ENCODE results near the gene IL17RB. TPM values are rescaled to one million over a fixed set of nuclear protein-coding genes. Genes with fewer than 3 reads are reported as not detected.

The IL17RB gene
- total RNA-seq, 2 donors from 2014 or later = 6.2 to 8.4 TPM

DNA sequence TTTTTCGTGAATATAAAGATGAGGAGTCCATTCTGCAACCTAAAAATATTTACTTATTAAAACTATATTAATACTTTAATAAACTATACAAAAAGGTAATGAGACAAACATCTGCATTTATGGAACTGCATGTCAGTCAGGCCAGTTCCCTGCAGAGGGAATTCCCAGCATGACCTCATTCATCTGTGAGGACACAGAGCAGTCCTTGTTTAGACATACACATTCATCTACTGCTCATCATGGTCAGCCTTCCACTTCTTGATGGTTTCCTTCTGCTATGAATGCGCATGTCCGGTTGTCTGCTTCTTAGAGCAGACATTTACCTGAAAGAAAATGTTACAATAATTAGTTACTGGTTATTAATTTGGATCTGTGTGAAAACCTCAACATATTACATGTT lies 38.9 kb downstream of the IL17RB start:
- H3K27ac ChIP-seq (ENCODE audit: low read depth, low read length) = no peak overlapping the region
- H3K27me3 ChIP-seq (ENCODE audit: control insufficient read depth, insufficient read depth, low read length, poor library complexity, severe bottlenecking) = no peaks in the 10 kb centered on the region
- no peak overlapping the region for H3K4me3 ChIP-seq (ENCODE audit: low read length)
- H3K36me3 ChIP-seq (ENCODE audit: control insufficient read depth, insufficient read depth, low read length) = peaks cover 44% of the 10 kb centered on the region
- H3K27me3 Mint-ChIP-seq (ENCODE audit: insufficient read depth) = no peaks in the 10 kb centered on the region
- no peak for DNase-seq
- H3K4me1 ChIP-seq (ENCODE audit: control insufficient read depth, insufficient read depth, low read length) = peaks cover 3% of the 10 kb centered on the region
- no peaks in the 10 kb centered on the region for H3K9me3 Mint-ChIP-seq
- H3K9ac ChIP-seq (ENCODE audit: extremely low read depth, low read length, poor library complexity, severe bottlenecking) = no peak overlapping the region
- TF ChIP-seq, protein P1, sequence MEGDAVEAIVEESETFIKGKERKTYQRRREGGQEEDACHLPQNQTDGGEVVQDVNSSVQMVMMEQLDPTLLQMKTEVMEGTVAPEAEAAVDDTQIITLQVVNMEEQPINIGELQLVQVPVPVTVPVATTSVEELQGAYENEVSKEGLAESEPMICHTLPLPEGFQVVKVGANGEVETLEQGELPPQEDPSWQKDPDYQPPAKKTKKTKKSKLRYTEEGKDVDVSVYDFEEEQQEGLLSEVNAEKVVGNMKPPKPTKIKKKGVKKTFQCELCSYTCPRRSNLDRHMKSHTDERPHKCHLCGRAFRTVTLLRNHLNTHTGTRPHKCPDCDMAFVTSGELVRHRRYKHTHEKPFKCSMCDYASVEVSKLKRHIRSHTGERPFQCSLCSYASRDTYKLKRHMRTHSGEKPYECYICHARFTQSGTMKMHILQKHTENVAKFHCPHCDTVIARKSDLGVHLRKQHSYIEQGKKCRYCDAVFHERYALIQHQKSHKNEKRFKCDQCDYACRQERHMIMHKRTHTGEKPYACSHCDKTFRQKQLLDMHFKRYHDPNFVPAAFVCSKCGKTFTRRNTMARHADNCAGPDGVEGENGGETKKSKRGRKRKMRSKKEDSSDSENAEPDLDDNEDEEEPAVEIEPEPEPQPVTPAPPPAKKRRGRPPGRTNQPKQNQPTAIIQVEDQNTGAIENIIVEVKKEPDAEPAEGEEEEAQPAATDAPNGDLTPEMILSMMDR (conservative IDR thresholded peaks at IDR 0.05) = no peak
- peaks cover 25% of the 10 kb centered on the region for H3K36me3 Mint-ChIP-seq (ENCODE audit: low read depth)
- H3K4me3 Mint-ChIP-seq = no peak overlapping the region
- WGBS, 2 experiments (ENCODE audit: insufficient coverage in 1 of 2, insufficient read length in 1 of 2) = 97% methylated on average over 3 of the region's 3 CpGs; no CpG with 5 or more reads in 1 of the 2 experiments
- no peak overlapping the region for H3K27ac Mint-ChIP-seq
- H3K9me3 ChIP-seq (ENCODE audit: control insufficient read depth, low read length) = no peaks in the 10 kb centered on the region
- peaks cover 16% of the 10 kb centered on the region for H3K4me1 Mint-ChIP-seq

DNA sequence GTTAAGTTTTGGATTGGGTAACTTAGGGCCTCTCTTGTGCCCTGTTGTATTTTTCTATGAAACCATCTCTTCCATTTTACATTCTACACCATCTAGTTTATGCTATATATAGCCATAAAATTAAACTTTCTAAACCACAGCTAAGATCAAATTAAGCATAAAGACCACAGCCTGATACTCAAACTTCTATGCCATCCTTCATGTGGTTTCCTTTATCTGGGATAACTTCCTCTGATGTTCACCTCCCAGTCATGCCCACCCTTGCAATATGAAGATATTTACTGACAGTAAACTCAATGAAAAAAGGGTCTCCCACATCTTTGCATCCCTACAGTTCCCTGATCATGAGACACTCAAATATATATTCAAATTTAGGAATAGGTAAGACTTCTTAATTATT lies 41.1 kb downstream of the IL17RB start:
- Histone ChIP-seq H3K9ac (ENCODE audit: extremely low read depth, low read length, poor library complexity, severe bottlenecking) (no peak overlapping the region), H3K27me3 (ENCODE audit: control insufficient read depth, insufficient read depth, low read length, poor library complexity, severe bottlenecking) (no peaks in the 10 kb centered on the region), H3K27ac (ENCODE audit: low read depth, low read length) (no peak overlapping the region), H3K9me3 (ENCODE audit: control insufficient read depth, low read length) (no peaks in the 10 kb centered on the region), H3K4me1 (ENCODE audit: control insufficient read depth, insufficient read depth, low read length) (no peaks in the 10 kb centered on the region), H3K4me3 (ENCODE audit: low read length) (no peak overlapping the region), H3K36me3 (ENCODE audit: control insufficient read depth, insufficient read depth, low read length) (peaks cover 43% of the 10 kb centered on the region)
- H3K4me1 Mint-ChIP-seq = peaks cover 16% of the 10 kb centered on the region
- no peak for DNase-seq
- TF ChIP-seq, protein P1 (conservative IDR thresholded peaks at IDR 0.05) = no peak
- H3K27me3 Mint-ChIP-seq (ENCODE audit: insufficient read depth) = no peaks in the 10 kb centered on the region
- no peak overlapping the region for H3K4me3 Mint-ChIP-seq
- no peaks in the 10 kb centered on the region for H3K9me3 Mint-ChIP-seq
- no peak overlapping the region for H3K27ac Mint-ChIP-seq
- H3K36me3 Mint-ChIP-seq (ENCODE audit: low read depth) = peaks cover 25% of the 10 kb centered on the region

DNA sequence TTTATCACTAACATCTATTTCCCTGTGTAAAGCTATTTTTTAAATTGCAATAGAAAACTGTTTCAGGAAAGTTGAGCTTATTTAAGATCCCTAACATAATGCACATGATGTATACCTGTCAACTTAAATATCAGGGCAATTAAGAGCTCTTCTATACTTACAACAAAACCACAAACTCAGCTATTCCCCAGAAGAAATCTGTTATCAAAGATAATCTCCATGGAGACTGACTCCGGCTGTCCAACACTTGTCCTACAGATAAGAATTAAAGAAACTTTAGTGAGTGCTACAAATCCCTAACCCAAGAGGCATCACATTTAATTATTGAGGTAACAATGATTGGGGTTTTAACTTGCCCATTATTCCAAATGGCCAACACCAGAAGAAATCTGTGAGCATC lies 41.9 kb downstream of the IL17RB start:
- no peaks in the 10 kb centered on the region for H3K9me3 Mint-ChIP-seq
- TF ChIP-seq, protein P1 (conservative IDR thresholded peaks at IDR 0.05) = no peak
- H3K27me3 ChIP-seq (ENCODE audit: control insufficient read depth, insufficient read depth, low read length, poor library complexity, severe bottlenecking) = no peaks in the 10 kb centered on the region
- H3K4me1 Mint-ChIP-seq = peaks cover 16% of the 10 kb centered on the region
- no peak overlapping the region for H3K9ac ChIP-seq (ENCODE audit: extremely low read depth, low read length, poor library complexity, severe bottlenecking)
- H3K36me3 Mint-ChIP-seq (ENCODE audit: low read depth) = peaks cover 25% of the 10 kb centered on the region
- H3K4me1 ChIP-seq (ENCODE audit: control insufficient read depth, insufficient read depth, low read length) = no peaks in the 10 kb centered on the region
- H3K36me3 ChIP-seq (ENCODE audit: control insufficient read depth, insufficient read depth, low read length) = peaks cover 43% of the 10 kb centered on the region
- peaks cover 2% of the 10 kb centered on the region for H3K27me3 Mint-ChIP-seq (ENCODE audit: insufficient read depth)
- no peak overlapping the region for H3K27ac Mint-ChIP-seq
- DNase-seq = no peak
- WGBS, 2 experiments (ENCODE audit: insufficient coverage in 1 of 2, insufficient read length in 1 of 2) = 100% methylated on average over 1 of the region's 1 CpG; no CpG with 5 or more reads in 1 of the 2 experiments
- H3K4me3 ChIP-seq (ENCODE audit: low read length) = no peak overlapping the region
- no peaks in the 10 kb centered on the region for H3K9me3 ChIP-seq (ENCODE audit: control insufficient read depth, low read length)
- H3K27ac ChIP-seq (ENCODE audit: low read depth, low read length) = no peak overlapping the region
- no peak overlapping the region for H3K4me3 Mint-ChIP-seq
